H1 (cell line): ENCODE data around the gene NRXN3. TPM values are rescaled to one million over a fixed set of nuclear protein-coding genes. Genes with fewer than 3 reads are reported as not detected.

Source experiments
- CTCF ChIA-PET: fragments of 300-600 bp; sonication (Branson Sonifier 250); formaldehyde crosslinking; loops from one replicate; lab custom pipeline; 2021; ENCODE audit not compliant: partially characterized antibody; lab: Charles Lee
- POLR2A ChIA-PET: fragments of 300-600 bp; sonication (Branson Sonifier 250); formaldehyde crosslinking; loops from one replicate; lab custom pipeline; 2021; ENCODE audit warnings: inconsistent platforms; ENCODE audit not compliant: partially characterized antibody; lab: Charles Lee
- DNase-seq, 2 experiments: peaks; one replicate each; pipeline versions ENCODE4 v3.0.0 to v3.0.0-alpha.2; 2010 to 2022; ENCODE audit warnings: low spot score in 2 of 2, low read depth in 1 of 2, mixed read lengths in 1 of 2
- FAIRE-seq: peaks from 2 replicates; lab custom pipeline; 2011; peaks lifted over from hg19 to GRCh38; lab: Jason Lieb, UNC
- H2AFZ ChIP-seq: 2 replicates; pipeline ENCODE4 v1.8.1; 2012; ENCODE audit warnings: low read length, inconsistent platforms
- H2AK5ac ChIP-seq: 2 replicates; pipeline ENCODE4 v1.6.1; 2013; ENCODE audit warnings: low read depth, low read length
- H2BK120ac ChIP-seq: replicated peaks from 2 replicates; pipeline ENCODE3; 2013; ENCODE audit warnings: low read depth, low read length, inconsistent platforms
- H2BK12ac ChIP-seq: 2 replicates; pipeline ENCODE4 v1.6.1; 2013; ENCODE audit warnings: low read depth, low read length
- H2BK15ac ChIP-seq: 2 replicates; pipeline ENCODE4 v1.6.1; 2013; ENCODE audit warnings: low read length
- H2BK20ac ChIP-seq: 2 replicates; pipeline ENCODE4 v1.6.1; 2013; ENCODE audit warnings: low read length
- H2BK5ac ChIP-seq: 2 replicates; pipeline ENCODE4 v1.6.1; 2013; ENCODE audit warnings: low read depth, low read length
- H3K14ac ChIP-seq: 2 replicates; pipeline ENCODE4 v1.6.1; 2013; ENCODE audit warnings: inconsistent platforms; ENCODE audit not compliant: insufficient read length
- H3K18ac ChIP-seq: 2 replicates; pipeline ENCODE4 v1.6.1; 2013; ENCODE audit warnings: low read length; ENCODE audit errors: extremely low read depth
- H3K23ac ChIP-seq: 2 replicates; pipeline ENCODE4 v1.6.1; 2013; ENCODE audit warnings: inconsistent platforms; ENCODE audit not compliant: insufficient read length
- H3K23me2 ChIP-seq: 2 replicates; pipeline ENCODE4 v1.6.1; 2013; ENCODE audit warnings: low read depth, low read length
- H3K27ac ChIP-seq: 2 replicates; pipeline ENCODE4 v1.6.1; 2011; ENCODE audit warnings: low read depth, low read length, inconsistent platforms
- H3K27me3 ChIP-seq, 4 experiments: replicated peaks in 1 of 4; 1 replicate in 1 of 4; 2 replicates in 3 of 4; pipeline versions ENCODE4 v1.6.1 to v1.8.1; 2011 to 2013; ENCODE audit warnings: low read length in 3 of 4, mild to moderate bottlenecking in 3 of 4, inconsistent platforms in 2 of 4, mixed read lengths in 2 of 4, moderate library complexity in 1 of 4; ENCODE audit not compliant: control insufficient read depth in 3 of 4, insufficient read depth in 3 of 4; ENCODE audit errors: extremely low read depth in 1 of 4
- H3K36me3 ChIP-seq, 4 experiments: 2 replicates each; pipeline versions ENCODE4 v1.6.1 to v1.8.1; 2011 to 2013; ENCODE audit warnings: mild to moderate bottlenecking in 4 of 4, low read length in 3 of 4, moderate library complexity in 2 of 4, control low read depth in 1 of 4, inconsistent platforms in 1 of 4; ENCODE audit not compliant: insufficient read depth in 4 of 4, control insufficient read depth in 2 of 4
- H3K4ac ChIP-seq: replicated peaks from 2 replicates; pipeline ENCODE3; 2013; ENCODE audit warnings: low read length, low read depth, mixed read lengths, inconsistent platforms; ENCODE audit not compliant: insufficient read length
- H3K4me1 ChIP-seq, 4 experiments: replicated peaks in 1 of 4; 1 replicate in 1 of 4; 2 replicates in 3 of 4; pipeline versions ENCODE4 v1.6.1 to v1.8.1; 2011 to 2013; ENCODE audit warnings: low read length in 3 of 4, inconsistent platforms in 2 of 4, mixed read lengths in 1 of 4; ENCODE audit not compliant: insufficient read depth in 4 of 4, control insufficient read depth in 3 of 4
- H3K4me2 ChIP-seq, 2 experiments: 2 replicates each; pipeline versions ENCODE4 v1.6.1 to v1.8.1; 2011 to 2013; ENCODE audit warnings: low read depth in 2 of 2, low read length in 2 of 2, control low read depth in 1 of 2, inconsistent platforms in 1 of 2, mild to moderate bottlenecking in 1 of 2; ENCODE audit not compliant: insufficient read depth in 1 of 2
- H3K4me3 ChIP-seq, 4 experiments: fragments of 200-600, 300-600 bp in 1 of 4; sonication (generic), shearing (Covaris generic), sonication (Bioruptor Twin) in 1 of 4; 2 replicates each; pipeline versions ENCODE4 v1.5.1 to v1.8.1; 2011 to 2016; ENCODE audit warnings: low read length in 4 of 4, low read depth in 3 of 4, control low read depth in 2 of 4, inconsistent platforms in 2 of 4, mild to moderate bottlenecking in 2 of 4, mixed read lengths in 1 of 4, moderate library complexity in 1 of 4; ENCODE audit not compliant: insufficient read depth in 2 of 4; ENCODE audit errors: extremely low read depth in 1 of 4
- H3K56ac ChIP-seq: replicated peaks from 2 replicates; pipeline ENCODE3; 2013; ENCODE audit warnings: low read depth, mild to moderate bottlenecking, mixed read lengths, low read length, inconsistent platforms; ENCODE audit not compliant: insufficient read length
- H3K79me1 ChIP-seq: 2 replicates; pipeline ENCODE4 v1.6.1; 2013; ENCODE audit warnings: low read depth, low read length, control low read depth
- H3K79me2 ChIP-seq, 2 experiments: 2 replicates each; pipeline versions ENCODE4 v1.6.1 to v1.8.1; 2012 to 2013; ENCODE audit warnings: low read length in 2 of 2, mild to moderate bottlenecking in 2 of 2, inconsistent platforms in 1 of 2; ENCODE audit not compliant: insufficient read depth in 2 of 2, control insufficient read depth in 1 of 2
- H3K9ac ChIP-seq, 4 experiments: replicated peaks in 1 of 4; 1 replicate in 1 of 4; 2 replicates in 3 of 4; pipeline versions ENCODE4 v1.6.1 to v1.8.1; 2011 to 2013; ENCODE audit warnings: low read depth in 3 of 4, low read length in 3 of 4, control low read depth in 2 of 4, mild to moderate bottlenecking in 2 of 4, moderate library complexity in 2 of 4, inconsistent platforms in 1 of 4; ENCODE audit errors: extremely low read depth in 1 of 4
- H3K9me3 ChIP-seq, 2 experiments: 2 replicates each; pipeline versions ENCODE4 v1.6.1 to v1.8.1; 2012 to 2013; ENCODE audit warnings: mild to moderate bottlenecking in 2 of 2, moderate library complexity in 2 of 2, control low read depth in 1 of 2, inconsistent platforms in 1 of 2, low read depth in 1 of 2, low read length in 1 of 2, mixed read lengths in 1 of 2; ENCODE audit not compliant: insufficient read depth in 2 of 2
- H4K20me1 ChIP-seq, 2 experiments: replicated peaks in 1 of 2; 2 replicates each; pipeline versions ENCODE3 to v1.8.1; 2011 to 2013; ENCODE audit warnings: inconsistent platforms in 2 of 2, low read length in 2 of 2, mild to moderate bottlenecking in 1 of 2; ENCODE audit not compliant: insufficient read depth in 2 of 2, control insufficient read depth in 1 of 2
- H4K5ac ChIP-seq: 2 replicates; pipeline ENCODE4 v1.6.1; 2013; ENCODE audit warnings: low read length, low read depth, mixed read lengths, inconsistent platforms; ENCODE audit not compliant: insufficient read length
- H4K8ac ChIP-seq: 2 replicates; pipeline ENCODE4 v1.8.0; 2013; ENCODE audit warnings: mild to moderate bottlenecking, moderate library complexity, low read length, inconsistent platforms; ENCODE audit not compliant: insufficient read depth; ENCODE audit errors: extremely low read depth
- H4K91ac ChIP-seq: replicated peaks from 2 replicates; pipeline ENCODE3; 2013; ENCODE audit warnings: low read length, mixed read lengths, inconsistent platforms; ENCODE audit not compliant: insufficient read length
- ASH2L ChIP-seq: fragments of 200-600, 300-600 bp; sonication (generic); IDR thresholded peaks from one replicate; pipeline ENCODE4 v1.7.1; 2017; ENCODE audit warnings: low read length
- SUZ12 ChIP-seq: fragments of 200-600 bp; sonication (generic); IDR thresholded peaks from 2 replicates; pipeline ENCODE4 v1.6.1; 2012; ENCODE audit warnings: mild to moderate bottlenecking, inconsistent platforms, low read length, moderate library complexity, mixed read lengths
- polyA plus RNA-seq, 7 experiments: library from polyadenylated mRNA; depleted of rRNA in 3 of 7; stranded (reverse) in 5 of 7; unstranded in 2 of 7; fragments of >200 nt in 5 of 7; fragments of 200-250 nt in 2 of 7; gene quantifications; 1 replicate in 5 of 7; 2 replicates in 1 of 7; 4 replicates in 1 of 7; pipeline versions ENCODE4 v1.2.1 to v1.2.3, GENCODE V29; 2011 to 2013; ENCODE audit warnings: missing spikeins in 2 of 7, mixed read lengths in 2 of 7
- total RNA-seq: library from RNA; stranded (reverse); fragmentation: NEBNext Ultra II Directional; extraction: Animal tissue kit (Norgen Biotek cat#: 25700); gene quantifications from 2 replicates; pipeline ENCODE4 v1.2.1, GENCODE V29; 2021

The NRXN3 gene
- total and polyA plus RNA-seq, 2 of the 8 experiments (the other 6 are each of a cell fraction or from before 2014, with no cell fraction given) = 2.6 to 4.1 TPM

DNA sequence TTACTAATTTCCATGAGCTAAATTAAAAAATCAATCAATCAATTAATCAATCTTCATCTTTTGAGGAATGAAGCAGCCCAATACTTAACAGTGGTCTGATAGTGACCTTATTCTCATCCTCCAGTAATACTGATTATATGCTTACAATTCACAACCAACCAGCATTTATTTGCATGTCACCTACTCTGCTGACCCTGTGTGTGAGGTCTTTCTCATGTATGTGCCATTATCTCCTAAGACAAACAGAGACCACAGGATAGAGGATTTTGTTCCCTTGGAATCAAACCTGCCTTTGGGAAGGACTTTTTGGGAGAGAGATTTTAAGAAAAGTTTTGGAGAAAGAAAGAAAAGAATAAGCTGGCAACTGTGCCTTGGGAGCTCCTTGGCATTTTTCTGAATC lies 197.2 kb downstream of the NRXN3 start:
- Histone ChIP-seq H2BK120ac (no peak overlapping the region), H2BK20ac (no peak overlapping the region), H3K23ac (no peak overlapping the region), H2BK15ac (no peak overlapping the region), H3K4ac (no peak overlapping the region), H3K36me3 (peaks cover 0 to 3% (median 0%) of the 10 kb centered on the region in 4 experiments; a peak in 2 of 8 replicates), H4K8ac (no peak overlapping the region), H3K23me2 (no peaks in the 10 kb centered on the region), H4K20me1 (no peaks in the 10 kb centered on the region), H3K9me3 (peaks cover 5 to 14% of the 10 kb centered on the region in 2 experiments; a peak in 3 of 4 replicates), H2BK12ac (no peak overlapping the region), H3K4me1 (peaks cover 0 to 9% (median 3%) of the 10 kb centered on the region in 4 experiments; a peak in 3 of 7 replicates), H2AK5ac (no peak overlapping the region), H3K56ac (no peak overlapping the region), H3K27me3 (no peaks in the 10 kb centered on the region; a peak in 2 of 7 replicates), H4K5ac (no peak overlapping the region), H3K79me2 (no peaks in the 10 kb centered on the region), H4K91ac (no peak overlapping the region), H3K9ac (no peak overlapping the region), H3K14ac (no peak overlapping the region), H3K79me1 (no peaks in the 10 kb centered on the region), H2BK5ac (no peak overlapping the region), H3K4me3 (no peak overlapping the region; a peak in 1 of 8 replicates), H3K27ac (no peak overlapping the region), H3K4me2 (0 out of 4 replicates have a peak overlapping the region, but pooled peaks of 1 of the 2 experiments have one; percentile 12), H3K18ac (no peak overlapping the region; the same call in 1 of the 2 replicates), H2AFZ (no peak overlapping the region)
- ChIA-PET CTCF (interaction anchor here (1.1 to 1.9 kb wide), 3 partner anchors 81 to 203 kb away, joined by 3 to 5 read pairs (median 3); no protein-coding TSS in a partner anchor), POLR2A (interaction anchor here (1.4 kb wide), 1 partner anchor 20 kb away, joined by 3 read pairs; no protein-coding TSS in a partner anchor)
- TF ChIP-seq SUZ12 = no peak
- TF ChIP-seq ASH2L = no peak
- DNase-seq = no peak
- FAIRE-seq = no peak
